SK-N-SH (cell line): ENCODE measurements around the gene FBXL15. TPM values are rescaled to one million over a fixed set of nuclear protein-coding genes. Genes with fewer than 3 reads are reported as not detected.

ENCODE experiments used
- CTCF ChIA-PET: fragments of 300-600, 350-600 bp; formaldehyde crosslinking; extraction: SDS; loops from one replicate; lab custom pipeline; 2021; lab: Yijun Ruan, JAX
- POLR2A ChIA-PET: fragments of 350-600 bp; sonication (Branson Sonifier 250); formaldehyde crosslinking; extraction: SDS; loops from one replicate; lab custom pipeline; 2020; ENCODE audit warnings: antibody characterized with exemption, inconsistent platforms; lab: Yijun Ruan, JAX
- DNase-seq: peaks from one replicate; pipeline ENCODE4 v3.0.0; 2012
- H2AFZ ChIP-seq: fragments of 200-600 bp; sonication (generic); 2 replicates; pipeline ENCODE4 v1.8.1; 2016; ENCODE audit warnings: antibody characterized with exemption, mild to moderate bottlenecking, low read depth
- H3F3A ChIP-seq: fragments of 200-600 bp; sonication (generic); replicated peaks from 2 replicates; pipeline ENCODE3; 2016; ENCODE audit warnings: antibody characterized with exemption, mild to moderate bottlenecking; ENCODE audit not compliant: insufficient read depth
- H3K27ac ChIP-seq, 2 experiments: fragments of 200-500 bp in 1 of 2; fragments of 200-600 bp in 1 of 2; sonication (Bioruptor generic) in 1 of 2; sonication (generic), shearing (Covaris generic) in 1 of 2; 2 replicates each; pipeline versions ENCODE4 v1.5.1 to v1.6.1; 2014 to 2016; ENCODE audit warnings: low read depth in 2 of 2, inconsistent platforms in 1 of 2, low read length in 1 of 2, mild to moderate bottlenecking in 1 of 2, mixed read lengths in 1 of 2
- H3K27me3 ChIP-seq: fragments of 200-600 bp; sonication (generic), shearing (Covaris generic); 2 replicates; pipeline ENCODE4 v1.6.1; 2016; ENCODE audit warnings: mixed run types; ENCODE audit not compliant: insufficient read depth
- H3K36me3 ChIP-seq, 2 experiments: fragments of 200-500 bp in 1 of 2; fragments of 200-600 bp in 1 of 2; sonication (Bioruptor generic) in 1 of 2; sonication (generic) in 1 of 2; replicated peaks in 1 of 2; 2 replicates each; pipeline versions ENCODE3 to v1.5.1; 2014 to 2016; ENCODE audit warnings: low read length in 1 of 2, mild to moderate bottlenecking in 1 of 2; ENCODE audit not compliant: insufficient read depth in 2 of 2, control insufficient read depth in 1 of 2
- H3K4me1 ChIP-seq, 2 experiments: fragments of 200-500 bp in 1 of 2; fragments of 200-600 bp in 1 of 2; sonication (Bioruptor generic) in 1 of 2; sonication (generic), shearing (Covaris generic) in 1 of 2; 2 replicates each; pipeline versions ENCODE4 v1.5.1 to v1.6.1; 2014 to 2016; ENCODE audit warnings: low read depth in 1 of 2, low read length in 1 of 2, mixed run types in 1 of 2; ENCODE audit not compliant: insufficient read depth in 2 of 2, control insufficient read depth in 1 of 2
- H3K4me2 ChIP-seq: fragments of 200-600 bp; sonication (generic), shearing (Covaris generic); 2 replicates; pipeline ENCODE4 v1.6.1; 2017; ENCODE audit warnings: mixed run types
- H3K4me3 ChIP-seq, 2 experiments: fragments of 200-500 bp in 1 of 2; fragments of 200-600 bp in 1 of 2; sonication (Bioruptor generic) in 1 of 2; sonication (generic), shearing (Covaris generic) in 1 of 2; 2 replicates each; pipeline versions ENCODE4 v1.5.1 to v1.8.1; 2014 to 2016; ENCODE audit warnings: low read depth in 2 of 2, inconsistent platforms in 1 of 2, low read length in 1 of 2, mild to moderate bottlenecking in 1 of 2, mixed read lengths in 1 of 2, moderate library complexity in 1 of 2
- H3K79me2 ChIP-seq: fragments of 200-600 bp; sonication (generic); 2 replicates; pipeline ENCODE4 v1.8.1; 2017; ENCODE audit warnings: mild to moderate bottlenecking; ENCODE audit not compliant: insufficient read depth
- H3K9ac ChIP-seq: fragments of 200-600 bp; sonication (generic); 2 replicates; pipeline ENCODE4 v1.6.1; 2017; ENCODE audit warnings: mixed run types
- H3K9me2 ChIP-seq: fragments of 200-600 bp; sonication (generic); 2 replicates; pipeline ENCODE4 v1.6.1; 2017; ENCODE audit warnings: mixed run types
- H3K9me3 ChIP-seq: fragments of 200-600 bp; sonication (generic); 2 replicates; pipeline ENCODE4 v1.6.1; 2017; ENCODE audit warnings: mixed run types, mild to moderate bottlenecking, moderate library complexity
- H4K20me1 ChIP-seq: fragments of 200-600 bp; sonication (generic); 2 replicates; pipeline ENCODE4 v1.6.1; 2017; ENCODE audit warnings: mild to moderate bottlenecking, mixed run types; ENCODE audit not compliant: insufficient read depth
- CHD2 ChIP-seq: fragments of 150-350 bp; IDR thresholded peaks from 2 replicates; pipeline ENCODE4 v1.6.1; 2018; ENCODE audit warnings: low read length; ENCODE audit not compliant: partially characterized antibody
- ELF1 ChIP-seq: IDR thresholded peaks from 2 replicates; pipeline ENCODE4 v1.4.0; 2012
- FOSL2 ChIP-seq: IDR thresholded peaks from 2 replicates; pipeline ENCODE4 v1.4.0; 2012; ENCODE audit warnings: low read depth, mild to moderate bottlenecking, moderate library complexity, borderline replicate concordance
- FOXJ3 ChIP-seq: sonication (generic); formaldehyde crosslinking; IDR thresholded peaks from 2 replicates; pipeline ENCODE4 v1.5.1; 2020; ENCODE audit warnings: mild to moderate bottlenecking, missing genetic modification reagents
- GATA2 ChIP-seq: sonication (generic); formaldehyde crosslinking; IDR thresholded peaks from 2 replicates; pipeline ENCODE4 v1.5.0; 2020; ENCODE audit warnings: mild to moderate bottlenecking, missing genetic modification reagents
- MEF2A ChIP-seq: IDR thresholded peaks from 2 replicates; pipeline ENCODE4 v1.4.0; 2012; ENCODE audit warnings: low read depth, borderline replicate concordance
- NFIC ChIP-seq: IDR thresholded peaks from 2 replicates; pipeline ENCODE4 v1.4.0; 2012; ENCODE audit warnings: borderline replicate concordance
- POLR2AphosphoS5 ChIP-seq: IDR thresholded peaks from 2 replicates; pipeline ENCODE4 v1.6.1; 2012; ENCODE audit warnings: low read depth, low read length
- RAD21 ChIP-seq: IDR thresholded peaks from 2 replicates; pipeline ENCODE4 v1.6.1; 2012; ENCODE audit warnings: mild to moderate bottlenecking, low read length
- RCOR1 ChIP-seq: fragments of 150-350 bp; IDR thresholded peaks from 2 replicates; pipeline ENCODE4 v1.6.1; 2017; ENCODE audit warnings: antibody characterized with exemption, low read length
- RXRA ChIP-seq: IDR thresholded peaks from 2 replicates; pipeline ENCODE4 v1.4.0; 2012; ENCODE audit warnings: low read depth, mild to moderate bottlenecking, borderline replicate concordance
- SMC3 ChIP-seq: IDR thresholded peaks from 2 replicates; pipeline ENCODE4 v1.6.1; 2012; ENCODE audit warnings: low read depth, low read length, improper control_type of control experiment
- TAF1 ChIP-seq: IDR thresholded peaks from 2 replicates; pipeline ENCODE4 v1.6.1; 2012; ENCODE audit warnings: low read depth, mild to moderate bottlenecking, low read length, moderate library complexity, borderline replicate concordance
- TCF12 ChIP-seq: IDR thresholded peaks from 2 replicates; pipeline ENCODE4 v1.4.0; 2012
- whole genome bisulfite sequencing: methylation state at CpG from one replicate; pipeline ENCODE4 v1.1.6; 2017; ENCODE audit warnings: low lambda C conversion rate; 5-methylcytosine and 5-hydroxymethylcytosine counted together
- polyA plus RNA-seq, 3 experiments: library from polyadenylated mRNA; depleted of rRNA; stranded (reverse); fragments of >200 nt; gene quantifications; 2 replicates each; pipeline ENCODE4 v1.2.3, GENCODE V29; 2012
- TF ChIP-seq, protein P1 (sequence below): IDR thresholded peaks from 2 replicates; pipeline ENCODE4; 2012
- TF ChIP-seq, protein P2 (sequence below): fragments of 150-350 bp; IDR thresholded peaks from 2 replicates; pipeline ENCODE4 v1.6.1; 2017; ENCODE audit warnings: antibody characterized with exemption, low read length, low read depth, borderline replicate concordance
- TF ChIP-seq, protein P3 (sequence below): fragments of 200-600 bp; sonication (generic); IDR thresholded peaks from 2 replicates; pipeline ENCODE4 v1.6.1; 2017; ENCODE audit warnings: antibody characterized with exemption, mild to moderate bottlenecking, moderate library complexity

The FBXL15 gene
- polyA plus RNA-seq, 1 of the 3 experiments (the other 2 are of a cell fraction), result 17.2 TPM

DNA sequence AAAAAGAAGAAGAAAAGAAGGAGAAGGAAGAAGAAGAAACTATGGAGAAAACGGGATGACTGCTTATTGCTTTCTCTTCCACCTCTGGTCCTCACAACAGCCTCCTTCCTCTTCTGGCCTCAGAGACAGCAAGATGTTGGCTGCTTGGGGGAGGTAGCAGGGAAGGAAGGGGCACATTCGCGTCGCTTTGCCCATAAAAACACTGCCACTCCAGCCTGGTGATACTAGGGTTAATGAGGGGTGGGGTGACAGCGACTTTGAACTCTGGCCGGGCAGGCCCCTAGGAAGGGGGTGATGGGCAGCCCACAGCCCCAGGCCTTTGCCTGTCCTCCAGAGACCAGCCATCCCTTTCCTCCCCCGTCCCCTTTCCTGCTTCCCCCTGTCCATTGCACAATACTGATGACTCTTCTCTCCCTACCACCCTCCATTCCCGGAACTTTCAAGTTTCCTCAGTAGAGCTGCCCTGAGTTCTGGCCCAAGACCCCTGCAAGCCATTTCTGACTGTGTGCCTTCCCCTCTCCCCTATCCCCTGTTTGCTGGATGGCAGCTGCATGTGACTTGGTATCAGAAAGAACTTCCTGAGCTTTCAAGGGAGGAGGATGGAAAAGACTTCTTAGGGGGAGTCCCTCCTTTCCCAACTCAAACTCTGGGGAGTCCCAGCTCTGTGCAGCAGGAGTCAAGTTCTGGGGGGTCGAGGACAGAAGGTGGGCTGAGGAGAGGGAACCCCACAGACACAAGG is 13.9 kb downstream of the FBXL15 start:
- Histone ChIP-seq H3F3A (no peaks in the 10 kb centered on the region), H3K27ac (no peak overlapping the region), H3K36me3 (peaks cover 0 to 3% of the 10 kb centered on the region in 2 experiments), H3K4me1 (peaks cover 0 to 6% of the 10 kb centered on the region in 2 experiments; a peak in 1 of 4 replicates), H2AFZ (no peak overlapping the region), H4K20me1 (no peaks in the 10 kb centered on the region), H3K9ac (no peak overlapping the region), H3K79me2 (peaks cover 14% of the 10 kb centered on the region), H3K4me3 (no peak overlapping the region), H3K9me3 (no peaks in the 10 kb centered on the region), H3K27me3 (no peaks in the 10 kb centered on the region), H3K4me2 (no peak overlapping the region), H3K9me2 (no peaks in the 10 kb centered on the region)
- ChIA-PET POLR2A (interaction anchor here (1.2 to 2.5 kb wide), 2 partner anchors 12 to 17 kb away, joined by 4 to 8 read pairs; partner anchors contain the start of gene C10orf95), CTCF (interaction anchor here (1.2 to 3.7 kb wide), 4 partner anchors 12 to 41 kb away, joined by 3 to 23 read pairs (median 7); partner anchors contain the start of gene FBXL15)
- WGBS, result 55% methylated on average over 9 of the region's 9 CpGs
- no peak for DNase-seq
- TF ChIP-seq RXRA (no peak), NFIC (no peak), RAD21 (no peak), SMC3 (no peak), POLR2AphosphoS5 (no peak), ELF1 (no peak), GATA2 (CRISPR knock-in tag) (no peak), TAF1 (no peak), CHD2 (no peak), MEF2A (no peak), TCF12 (no peak), RCOR1 (no peak), FOXJ3 (no peak), FOSL2 (no peak)
- TF ChIP-seq, protein P1, sequence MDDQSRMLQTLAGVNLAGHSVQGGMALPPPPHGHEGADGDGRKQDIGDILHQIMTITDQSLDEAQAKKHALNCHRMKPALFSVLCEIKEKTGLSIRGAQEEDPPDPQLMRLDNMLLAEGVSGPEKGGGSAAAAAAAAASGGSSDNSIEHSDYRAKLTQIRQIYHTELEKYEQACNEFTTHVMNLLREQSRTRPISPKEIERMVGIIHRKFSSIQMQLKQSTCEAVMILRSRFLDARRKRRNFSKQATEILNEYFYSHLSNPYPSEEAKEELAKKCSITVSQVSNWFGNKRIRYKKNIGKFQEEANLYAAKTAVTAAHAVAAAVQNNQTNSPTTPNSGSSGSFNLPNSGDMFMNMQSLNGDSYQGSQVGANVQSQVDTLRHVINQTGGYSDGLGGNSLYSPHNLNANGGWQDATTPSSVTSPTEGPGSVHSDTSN, result no peak
- TF ChIP-seq, protein P2, sequence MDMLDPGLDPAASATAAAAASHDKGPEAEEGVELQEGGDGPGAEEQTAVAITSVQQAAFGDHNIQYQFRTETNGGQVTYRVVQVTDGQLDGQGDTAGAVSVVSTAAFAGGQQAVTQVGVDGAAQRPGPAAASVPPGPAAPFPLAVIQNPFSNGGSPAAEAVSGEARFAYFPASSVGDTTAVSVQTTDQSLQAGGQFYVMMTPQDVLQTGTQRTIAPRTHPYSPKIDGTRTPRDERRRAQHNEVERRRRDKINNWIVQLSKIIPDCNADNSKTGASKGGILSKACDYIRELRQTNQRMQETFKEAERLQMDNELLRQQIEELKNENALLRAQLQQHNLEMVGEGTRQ, result no peak
- TF ChIP-seq, protein P3, sequence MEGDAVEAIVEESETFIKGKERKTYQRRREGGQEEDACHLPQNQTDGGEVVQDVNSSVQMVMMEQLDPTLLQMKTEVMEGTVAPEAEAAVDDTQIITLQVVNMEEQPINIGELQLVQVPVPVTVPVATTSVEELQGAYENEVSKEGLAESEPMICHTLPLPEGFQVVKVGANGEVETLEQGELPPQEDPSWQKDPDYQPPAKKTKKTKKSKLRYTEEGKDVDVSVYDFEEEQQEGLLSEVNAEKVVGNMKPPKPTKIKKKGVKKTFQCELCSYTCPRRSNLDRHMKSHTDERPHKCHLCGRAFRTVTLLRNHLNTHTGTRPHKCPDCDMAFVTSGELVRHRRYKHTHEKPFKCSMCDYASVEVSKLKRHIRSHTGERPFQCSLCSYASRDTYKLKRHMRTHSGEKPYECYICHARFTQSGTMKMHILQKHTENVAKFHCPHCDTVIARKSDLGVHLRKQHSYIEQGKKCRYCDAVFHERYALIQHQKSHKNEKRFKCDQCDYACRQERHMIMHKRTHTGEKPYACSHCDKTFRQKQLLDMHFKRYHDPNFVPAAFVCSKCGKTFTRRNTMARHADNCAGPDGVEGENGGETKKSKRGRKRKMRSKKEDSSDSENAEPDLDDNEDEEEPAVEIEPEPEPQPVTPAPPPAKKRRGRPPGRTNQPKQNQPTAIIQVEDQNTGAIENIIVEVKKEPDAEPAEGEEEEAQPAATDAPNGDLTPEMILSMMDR, result no peak
